ENCODE measurements around the gene CACNA2D1.
"Not testable (repeated sequence)": the region's sequence is repeated elsewhere in the genome, so short reads cannot be mapped to it uniquely, and the experiment has no call there.

CACNA2D1 gene

GRCh38 chr7:82434275-82435022, 9.1 kb downstream of the CACNA2D1 start:
- no peak for DNase-seq (ENCODE audit: low read depth in 2 of 2)

- no peak for DNase-seq (ENCODE audit: low read depth in 2 of 2)
Measured at GRCh38 chr7:82433507-82433906, 10.1 kb downstream of the CACNA2D1 start.

GRCh38 chr7:82432743-82433142, 10.8 kb downstream of the CACNA2D1 start:
- DNase-seq (ENCODE audit: low read depth in 2 of 2): not testable (repeated sequence)

GRCh38 chr7:82430500-82431465, 12.8 kb downstream of the CACNA2D1 start:
- DNase-seq (ENCODE audit: low read depth in 2 of 2): no peak

DNA sequence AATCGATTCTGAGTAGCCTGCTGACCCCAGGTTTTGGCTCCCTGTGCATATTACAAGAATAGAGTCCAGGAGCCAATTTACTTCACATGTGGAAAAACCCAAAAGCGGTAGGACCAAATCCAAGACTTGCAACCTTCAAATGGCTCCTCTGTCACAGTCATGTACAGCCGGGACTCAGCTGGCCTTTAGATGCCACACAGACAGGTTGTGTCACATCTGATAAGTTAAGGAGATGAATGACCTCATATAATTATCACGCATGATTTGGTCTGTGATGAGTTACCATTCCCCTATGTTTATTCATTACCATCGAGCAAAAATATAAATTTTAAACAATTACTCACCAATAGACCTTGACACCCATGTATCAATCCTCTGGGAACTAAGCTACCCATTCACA, 14.2 kb downstream of the CACNA2D1 start:
- DNase-seq (ENCODE audit: low read depth in 2 of 2): no peak

DNA sequence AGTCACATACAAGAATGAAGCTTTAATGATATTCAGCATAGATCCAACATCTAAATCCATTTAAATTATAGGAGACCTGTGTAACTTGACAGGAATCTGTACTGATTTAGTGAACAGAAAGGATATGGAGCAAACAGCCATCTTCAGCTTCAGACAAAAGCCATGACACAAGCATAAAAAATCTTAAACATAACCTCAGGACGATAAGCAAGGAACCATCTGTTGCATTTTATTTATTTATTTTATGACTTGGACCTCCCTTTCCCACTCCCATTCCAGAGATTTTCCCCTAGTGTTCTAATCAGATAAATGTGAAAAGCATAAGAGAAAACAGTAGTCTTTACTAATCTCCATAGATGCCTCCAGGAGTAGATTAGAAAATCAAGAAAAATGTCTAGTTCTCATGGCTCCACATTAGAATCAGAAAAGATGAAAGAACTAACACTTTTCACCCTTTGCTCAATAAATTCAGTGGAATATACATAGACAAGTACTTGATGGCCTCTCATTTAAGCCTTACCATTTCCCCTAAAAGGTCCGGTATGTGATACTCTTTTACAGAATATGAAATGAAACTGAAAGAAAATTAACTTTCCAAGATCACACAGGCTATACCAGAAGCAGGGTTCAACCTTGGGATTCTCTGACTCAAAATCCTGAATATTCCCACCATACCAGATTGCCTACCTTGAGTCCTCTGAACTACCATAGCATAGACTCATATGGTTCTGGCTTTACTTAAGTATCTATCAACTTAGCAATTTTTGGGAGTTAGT, 15.2 kb downstream of the CACNA2D1 start:
- DNase-seq (ENCODE audit: low read depth in 2 of 2): no peak

DNA sequence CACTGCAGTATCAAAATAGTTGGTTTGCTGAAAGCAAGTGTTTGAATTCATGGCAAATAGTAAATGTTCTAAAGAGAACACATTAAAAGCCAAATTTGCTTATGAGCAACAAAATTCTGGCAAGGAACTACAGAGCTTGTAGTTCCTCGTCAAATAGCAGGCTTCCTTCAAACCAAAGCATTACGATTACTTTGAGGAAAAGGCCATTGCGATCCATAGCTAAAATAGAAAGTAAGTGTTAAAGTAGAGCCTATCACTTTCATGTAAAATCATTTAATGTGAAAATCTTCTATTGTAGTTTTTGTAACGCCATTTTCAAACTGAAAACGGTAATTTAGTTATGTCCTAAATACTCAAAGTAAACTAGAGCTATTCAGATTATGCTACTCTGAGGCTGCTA, 20.1 kb downstream of the CACNA2D1 start:
- DNase-seq (ENCODE audit: low read depth in 2 of 2): no peak

DNA sequence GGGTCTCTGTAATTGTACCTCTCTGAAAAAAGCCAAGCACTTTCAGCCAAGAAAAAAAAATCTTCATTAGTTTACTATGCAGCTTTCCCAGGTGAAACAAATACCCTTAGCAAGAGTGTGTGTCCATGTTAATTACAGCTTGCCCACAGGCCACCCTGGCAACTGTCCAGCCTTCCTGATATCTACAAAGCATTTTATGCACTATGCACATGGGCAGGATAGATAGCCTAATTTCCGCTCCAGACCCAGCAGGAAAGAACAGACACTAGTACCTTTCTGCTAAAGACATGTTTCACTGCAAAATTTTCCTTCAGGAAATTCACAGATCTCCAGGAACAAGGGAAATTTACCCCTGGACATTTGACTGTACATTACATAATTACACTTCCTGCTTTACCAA, 24.4 kb downstream of the CACNA2D1 start:
- no peak for DNase-seq (ENCODE audit: low read depth in 2 of 2)

DNA sequence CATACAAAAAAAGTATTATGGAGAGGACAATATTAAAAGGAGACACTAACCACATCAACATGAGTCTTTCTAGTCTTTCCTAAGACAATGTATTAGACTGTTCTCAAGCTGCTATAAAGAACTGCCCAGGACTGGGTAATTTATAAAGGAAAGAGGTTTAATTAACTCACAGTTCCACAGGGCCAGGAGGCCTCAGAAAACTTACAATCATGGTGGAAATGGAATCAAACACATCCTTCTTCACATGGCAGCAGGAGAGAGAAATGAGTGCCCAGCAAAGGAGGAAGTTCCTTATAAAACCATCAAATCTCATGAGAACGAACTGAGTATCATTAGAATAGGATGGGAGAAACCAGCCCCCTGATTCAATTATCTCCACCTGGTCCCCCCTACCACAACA, 25.7 kb downstream of the CACNA2D1 start:
- no peak for DNase-seq (ENCODE audit: low read depth in 2 of 2)

GRCh38 chr7:82416402-82416801, 27.2 kb downstream of the CACNA2D1 start:
- DNase-seq (ENCODE audit: low read depth in 2 of 2): no peak

GRCh38 chr7:82414389-82414788, 29.2 kb downstream of the CACNA2D1 start:
- DNase-seq (ENCODE audit: low read depth in 2 of 2): no peak

- no peak for DNase-seq (ENCODE audit: low read depth in 2 of 2)
Measured at GRCh38 chr7:82413237-82413636, 30.3 kb downstream of the CACNA2D1 start.

GRCh38 chr7:82411732-82412131, 31.8 kb downstream of the CACNA2D1 start:
- DNase-seq (ENCODE audit: low read depth in 2 of 2): no peak

DNA sequence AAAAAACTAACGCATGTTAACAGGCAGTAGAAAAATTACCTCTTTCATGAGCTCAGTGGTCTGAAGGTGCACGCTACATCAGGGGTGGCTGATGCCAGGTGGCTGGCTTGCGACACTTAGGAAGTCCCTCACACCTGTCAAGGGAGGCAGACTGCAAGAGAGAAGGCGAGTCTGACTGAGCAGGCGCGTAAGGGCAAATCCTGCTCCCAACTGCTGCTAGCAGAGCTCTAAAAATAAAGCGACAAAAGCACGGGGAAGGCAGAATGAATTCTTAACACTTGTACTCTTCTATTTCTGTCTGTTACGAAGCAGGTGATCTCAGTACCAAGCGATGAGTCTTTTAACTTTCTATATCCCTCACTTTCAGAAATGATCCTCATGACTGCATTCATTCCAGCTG, 33.1 kb downstream of the CACNA2D1 start:
- DNase-seq (ENCODE audit: low read depth in 2 of 2): no peak

- no peak for DNase-seq (ENCODE audit: low read depth in 2 of 2)
Measured at GRCh38 chr7:82406937-82407336, 36.6 kb downstream of the CACNA2D1 start.

GRCh38 chr7:82405301-82405700, 38.3 kb downstream of the CACNA2D1 start:
- no peak for DNase-seq (ENCODE audit: low read depth in 2 of 2)

GRCh38 chr7:82404652-82405051, 38.9 kb downstream of the CACNA2D1 start:
- no peak for DNase-seq (ENCODE audit: low read depth in 2 of 2)

DNA sequence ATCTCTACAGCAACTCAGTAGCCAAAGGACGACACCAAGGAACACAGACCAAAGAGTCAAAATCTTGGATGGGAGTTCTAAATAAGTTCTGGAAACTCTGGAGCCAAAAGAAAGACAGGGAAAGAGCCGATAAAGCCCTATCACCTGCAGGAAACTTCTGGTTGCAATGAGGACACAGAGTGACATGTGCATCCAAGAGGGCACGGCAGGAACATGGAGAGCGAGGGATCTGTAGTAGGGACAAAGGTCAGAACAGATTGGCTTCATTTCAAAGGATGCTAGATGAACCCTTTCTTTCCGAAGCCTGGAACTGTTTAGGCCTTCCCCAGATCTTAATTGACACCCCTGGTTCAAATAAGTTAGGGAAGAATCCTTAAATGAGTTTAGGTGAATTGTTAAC, 39.5 kb downstream of the CACNA2D1 start:
- DNase-seq (ENCODE audit: low read depth in 2 of 2): no peak

- DNase-seq (ENCODE audit: low read depth in 2 of 2): no peak
Measured at GRCh38 chr7:82397879-82398524, 45.6 kb downstream of the CACNA2D1 start.

- DNase-seq (ENCODE audit: low read depth in 2 of 2): no peak
Measured at GRCh38 chr7:82396343-82396742, 47.2 kb downstream of the CACNA2D1 start.

GRCh38 chr7:82395147-82395546, 48.4 kb downstream of the CACNA2D1 start:
- no peak for DNase-seq (ENCODE audit: low read depth in 2 of 2)

DNA sequence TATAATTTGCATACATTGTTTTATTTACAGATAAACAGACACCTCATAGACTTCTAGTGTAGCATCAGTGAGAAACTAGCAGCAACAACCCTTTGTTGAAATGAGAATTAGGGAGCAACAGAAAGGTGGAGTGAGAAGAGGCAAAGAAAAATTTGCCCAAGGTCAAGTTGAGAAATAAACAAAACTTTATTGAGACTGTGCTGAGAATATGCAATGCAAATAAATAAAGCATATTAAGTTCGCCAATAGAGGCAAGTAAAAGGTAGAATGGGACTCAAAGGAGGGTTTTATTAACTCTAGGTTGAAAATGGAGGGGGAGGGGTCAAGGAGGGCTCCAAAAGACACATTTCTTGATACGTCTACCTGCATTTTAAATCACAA, 49.7 kb downstream of the CACNA2D1 start:
- no peak for DNase-seq (ENCODE audit: low read depth in 2 of 2)
